ENCODE data around the gene HIRIP3. TPM values are rescaled to one million over a fixed set of nuclear protein-coding genes. Genes with fewer than 3 reads are reported as not detected.

Gene HIRIP3
- total RNA-seq, 3 donors from 2014 or later = 10.5 to 18.2 (median 15.5) TPM

DNA sequence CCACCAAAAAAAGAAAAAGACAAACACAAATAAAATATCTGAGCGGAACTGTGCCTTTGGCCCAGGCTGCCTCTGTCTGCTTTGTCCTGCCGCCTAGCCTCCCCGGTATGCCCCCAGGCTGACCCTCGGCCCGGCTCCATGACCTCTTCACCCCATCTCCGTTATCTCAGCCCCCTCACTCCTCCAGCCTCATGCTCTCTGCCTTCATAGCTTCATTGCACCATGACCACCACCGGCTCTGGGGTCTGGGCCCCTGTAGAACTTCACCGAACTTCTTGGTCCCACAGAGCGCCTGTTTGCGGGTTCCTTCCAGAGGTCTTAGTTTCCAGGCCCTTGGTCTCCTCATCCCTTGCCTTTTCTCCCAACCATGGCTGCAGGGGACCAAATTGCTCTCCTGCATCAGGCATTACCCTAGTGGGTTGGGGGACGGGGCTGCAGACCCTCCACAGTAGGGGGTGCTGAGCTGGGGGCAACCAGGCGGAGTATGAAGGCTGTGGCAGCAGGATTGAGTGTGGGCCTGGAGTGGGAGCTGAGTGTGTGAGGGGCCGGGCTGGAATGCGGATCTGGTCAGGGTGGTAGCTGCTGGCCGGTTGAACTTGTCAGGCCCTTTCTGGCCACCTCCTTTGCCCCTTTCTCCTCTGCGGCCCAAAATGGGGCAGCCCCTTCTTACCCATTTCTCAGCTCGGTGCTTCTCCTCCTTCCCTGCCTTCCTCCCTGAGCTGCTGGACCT, 6.9 kb downstream of the HIRIP3 start:
- H3K27ac ChIP-seq = no peak overlapping the region
- H3K9me3 ChIP-seq = no peaks in the 10 kb centered on the region
- intact Hi-C loops (cut with DNase I; ENCODE audit: low total_unique reads) = no loop called here
- DNase-seq (ENCODE audit: low spot score in 2 of 2) = no peak
- H3K36me3 ChIP-seq = peaks cover 21% of the 10 kb centered on the region
- H3K4me1 ChIP-seq = no peaks in the 10 kb centered on the region
- H3K27me3 ChIP-seq = no peaks in the 10 kb centered on the region
- H3K4me3 ChIP-seq = no peak overlapping the region
- TF ChIP-seq, protein P1, sequence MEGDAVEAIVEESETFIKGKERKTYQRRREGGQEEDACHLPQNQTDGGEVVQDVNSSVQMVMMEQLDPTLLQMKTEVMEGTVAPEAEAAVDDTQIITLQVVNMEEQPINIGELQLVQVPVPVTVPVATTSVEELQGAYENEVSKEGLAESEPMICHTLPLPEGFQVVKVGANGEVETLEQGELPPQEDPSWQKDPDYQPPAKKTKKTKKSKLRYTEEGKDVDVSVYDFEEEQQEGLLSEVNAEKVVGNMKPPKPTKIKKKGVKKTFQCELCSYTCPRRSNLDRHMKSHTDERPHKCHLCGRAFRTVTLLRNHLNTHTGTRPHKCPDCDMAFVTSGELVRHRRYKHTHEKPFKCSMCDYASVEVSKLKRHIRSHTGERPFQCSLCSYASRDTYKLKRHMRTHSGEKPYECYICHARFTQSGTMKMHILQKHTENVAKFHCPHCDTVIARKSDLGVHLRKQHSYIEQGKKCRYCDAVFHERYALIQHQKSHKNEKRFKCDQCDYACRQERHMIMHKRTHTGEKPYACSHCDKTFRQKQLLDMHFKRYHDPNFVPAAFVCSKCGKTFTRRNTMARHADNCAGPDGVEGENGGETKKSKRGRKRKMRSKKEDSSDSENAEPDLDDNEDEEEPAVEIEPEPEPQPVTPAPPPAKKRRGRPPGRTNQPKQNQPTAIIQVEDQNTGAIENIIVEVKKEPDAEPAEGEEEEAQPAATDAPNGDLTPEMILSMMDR (IDR thresholded peaks at IDR 0.05) = no peak
- TF ChIP-seq POLR2A (IDR thresholded peaks at IDR 0.05) (no peak), POLR2AphosphoS5 (IDR thresholded peaks at IDR 0.05) (no peak)

DNA sequence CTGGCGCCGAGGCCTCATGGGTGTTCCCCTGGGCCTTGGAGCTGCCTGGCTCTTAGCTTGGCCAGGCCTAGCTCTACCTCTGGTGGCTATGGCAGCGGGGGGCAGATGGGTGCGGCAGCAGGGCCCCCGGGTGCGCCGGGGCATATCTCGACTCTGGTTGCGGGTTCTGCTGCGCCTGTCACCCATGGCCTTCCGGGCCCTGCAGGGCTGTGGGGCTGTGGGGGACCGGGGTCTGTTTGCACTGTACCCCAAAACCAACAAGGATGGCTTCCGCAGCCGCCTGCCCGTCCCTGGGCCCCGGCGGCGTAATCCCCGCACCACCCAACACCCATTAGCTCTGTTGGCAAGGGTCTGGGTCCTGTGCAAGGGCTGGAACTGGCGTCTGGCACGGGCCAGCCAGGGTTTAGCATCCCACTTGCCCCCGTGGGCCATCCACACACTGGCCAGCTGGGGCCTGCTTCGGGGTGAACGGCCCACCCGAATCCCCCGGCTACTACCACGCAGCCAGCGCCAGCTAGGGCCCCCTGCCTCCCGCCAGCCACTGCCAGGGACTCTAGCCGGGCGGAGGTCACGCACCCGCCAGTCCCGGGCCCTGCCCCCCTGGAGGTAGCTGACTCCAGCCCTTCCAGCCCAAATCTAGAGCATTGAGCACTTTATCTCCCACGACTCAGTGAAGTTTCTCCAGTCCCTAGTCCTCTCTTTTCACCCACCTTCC, 7.9 kb downstream of the HIRIP3 start:
- H3K36me3 ChIP-seq = peaks cover 31% of the 10 kb centered on the region
- intact Hi-C loops (cut with DNase I; ENCODE audit: low total_unique reads) = no loop called here
- H3K27ac ChIP-seq = no peak overlapping the region
- H3K4me1 ChIP-seq = no peaks in the 10 kb centered on the region
- no peak overlapping the region for H3K4me3 ChIP-seq
- no peak for DNase-seq (ENCODE audit: low spot score in 2 of 2)
- no peaks in the 10 kb centered on the region for H3K27me3 ChIP-seq
- no peaks in the 10 kb centered on the region for H3K9me3 ChIP-seq
- TF ChIP-seq POLR2AphosphoS5 (IDR thresholded peaks at IDR 0.05) = no peak
- no peak for TF ChIP-seq POLR2A (IDR thresholded peaks at IDR 0.05)
- TF ChIP-seq, protein P1 (IDR thresholded peaks at IDR 0.05) = no peak

DNA sequence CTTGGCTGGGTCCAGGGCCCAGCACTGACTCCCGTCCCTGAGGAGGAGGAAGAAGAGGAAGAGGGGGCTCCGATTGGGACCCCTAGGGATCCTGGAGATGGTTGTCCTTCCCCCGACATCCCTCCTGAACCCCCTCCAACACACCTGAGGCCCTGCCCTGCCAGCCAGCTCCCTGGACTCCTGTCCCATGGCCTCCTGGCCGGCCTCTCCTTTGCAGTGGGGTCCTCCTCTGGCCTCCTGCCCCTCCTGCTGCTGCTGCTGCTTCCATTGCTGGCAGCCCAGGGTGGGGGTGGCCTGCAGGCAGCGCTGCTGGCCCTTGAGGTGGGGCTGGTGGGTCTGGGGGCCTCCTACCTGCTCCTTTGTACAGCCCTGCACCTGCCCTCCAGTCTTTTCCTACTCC, 8.5 kb downstream of the HIRIP3 start:
- Histone ChIP-seq H3K4me3 (no peak overlapping the region), H3K4me1 (no peaks in the 10 kb centered on the region), H3K36me3 (peaks cover 31% of the 10 kb centered on the region), H3K27me3 (no peaks in the 10 kb centered on the region), H3K27ac (no peak overlapping the region), H3K9me3 (no peaks in the 10 kb centered on the region)
- intact Hi-C loops (cut with DNase I; ENCODE audit: low total_unique reads) = no loop called here
- DNase-seq (ENCODE audit: low spot score in 2 of 2) = no peak
- TF ChIP-seq, protein P1 (IDR thresholded peaks at IDR 0.05) = no peak
- TF ChIP-seq POLR2AphosphoS5 (IDR thresholded peaks at IDR 0.05) = no peak
- no peak for TF ChIP-seq POLR2A (IDR thresholded peaks at IDR 0.05)

DNA sequence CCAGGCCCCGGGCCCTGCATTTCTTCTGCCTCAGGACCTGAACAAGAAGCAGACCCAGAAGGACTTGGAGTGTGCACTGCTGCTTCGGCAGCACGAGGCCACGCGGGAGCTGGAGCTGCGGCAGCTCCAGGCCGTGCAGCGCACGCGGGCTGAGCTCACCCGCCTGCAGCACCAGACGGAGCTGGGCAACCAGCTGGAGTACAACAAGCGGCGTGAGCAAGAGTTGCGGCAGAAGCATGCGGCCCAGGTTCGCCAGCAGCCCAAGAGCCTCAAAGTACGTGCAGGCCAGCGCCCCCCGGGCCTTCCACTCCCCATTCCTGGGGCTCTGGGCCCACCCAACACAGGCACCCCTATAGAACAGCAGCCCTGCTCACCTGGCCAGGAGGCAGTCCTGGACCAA, 9.2 kb downstream of the HIRIP3 start:
- TF ChIP-seq POLR2A (IDR thresholded peaks at IDR 0.05) (no peak), POLR2AphosphoS5 (IDR thresholded peaks at IDR 0.05) (no peak)
- TF ChIP-seq, protein P1 (IDR thresholded peaks at IDR 0.05) = no peak
- H3K27ac ChIP-seq = no peak overlapping the region

DNA sequence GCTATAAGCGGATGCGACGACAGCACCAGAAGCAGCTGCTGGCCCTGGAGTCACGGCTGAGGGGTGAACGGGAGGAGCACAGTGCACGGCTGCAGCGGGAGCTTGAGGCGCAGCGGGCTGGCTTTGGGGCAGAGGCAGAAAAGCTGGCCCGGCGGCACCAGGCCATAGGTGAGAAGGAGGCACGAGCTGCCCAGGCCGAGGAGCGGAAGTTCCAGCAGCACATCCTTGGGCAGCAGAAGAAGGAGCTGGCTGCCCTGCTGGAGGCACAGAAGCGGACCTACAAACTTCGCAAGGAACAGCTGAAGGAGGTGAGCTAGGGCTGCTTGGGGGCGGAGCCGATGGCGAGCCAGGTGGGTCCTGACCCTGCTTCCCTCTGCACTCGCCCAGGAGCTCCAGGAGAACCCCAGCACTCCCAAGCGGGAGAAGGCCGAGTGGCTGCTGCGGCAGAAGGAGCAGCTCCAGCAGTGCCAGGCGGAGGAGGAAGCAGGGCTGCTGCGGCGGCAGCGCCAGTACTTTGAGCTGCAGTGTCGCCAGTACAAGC, 10.1 kb downstream of the HIRIP3 start:
- H3K4me1 ChIP-seq = no peaks in the 10 kb centered on the region
- no peak overlapping the region for H3K4me3 ChIP-seq
- H3K36me3 ChIP-seq = peaks cover 39% of the 10 kb centered on the region
- intact Hi-C loops (cut with DNase I; ENCODE audit: low total_unique reads) = no loop called here
- H3K27ac ChIP-seq = no peak overlapping the region
- no peak for DNase-seq (ENCODE audit: low spot score in 2 of 2)
- H3K27me3 ChIP-seq = no peaks in the 10 kb centered on the region
- TF ChIP-seq POLR2AphosphoS5 (IDR thresholded peaks at IDR 0.05) (no peak), POLR2A (IDR thresholded peaks at IDR 0.05) (no peak)
- TF ChIP-seq, protein P1 (IDR thresholded peaks at IDR 0.05) = no peak
- no peaks in the 10 kb centered on the region for H3K9me3 ChIP-seq

More for the DNA sequence above, 9.2 kb downstream of the HIRIP3 start:
- Histone ChIP-seq H3K4me3 (no peak overlapping the region), H3K9me3 (no peaks in the 10 kb centered on the region), H3K27me3 (no peaks in the 10 kb centered on the region), H3K4me1 (no peaks in the 10 kb centered on the region), H3K36me3 (peaks cover 31% of the 10 kb centered on the region)
- intact Hi-C loops (cut with DNase I; ENCODE audit: low total_unique reads) = no loop called here
- DNase-seq (ENCODE audit: low spot score in 2 of 2) = no peak

All from breast epithelium (tissue), 4 donors.